GM12801 (cell line): ENCODE measurements around the gene SDF4.

ENCODE experiments used
- CTCF ChIP-seq: IDR thresholded peaks from one replicate; pipeline ENCODE4 v1.5.1; 2011; ENCODE audit warnings: control low read depth; ENCODE audit not compliant: insufficient read length; ENCODE audit errors: extremely low read depth

The SDF4 gene

GRCh38 chr1:1264026-1264425, 32.2 kb upstream of the SDF4 start:
- TF ChIP-seq CTCF, result no peak

GRCh38 chr1:1262758-1263157, 31.0 kb upstream of the SDF4 start:
- TF ChIP-seq CTCF, result no peak

- no peak for TF ChIP-seq CTCF
Observed at GRCh38 chr1:1262071-1262470, 30.3 kb upstream of the SDF4 start.

- no peak for TF ChIP-seq CTCF
Observed at GRCh38 chr1:1260843-1261560, 29.2 kb upstream of the SDF4 start.

- TF ChIP-seq CTCF, result no peak
Observed at GRCh38 chr1:1259951-1260600, 28.3 kb upstream of the SDF4 start.

- no peak for TF ChIP-seq CTCF
Observed at GRCh38 chr1:1259540-1259939, 27.7 kb upstream of the SDF4 start.

- TF ChIP-seq CTCF, result no peak
Observed at GRCh38 chr1:1259119-1259488, 27.3 kb upstream of the SDF4 start.
